ENCODE measurements around the gene EGLN3.

Gene EGLN3

DNA sequence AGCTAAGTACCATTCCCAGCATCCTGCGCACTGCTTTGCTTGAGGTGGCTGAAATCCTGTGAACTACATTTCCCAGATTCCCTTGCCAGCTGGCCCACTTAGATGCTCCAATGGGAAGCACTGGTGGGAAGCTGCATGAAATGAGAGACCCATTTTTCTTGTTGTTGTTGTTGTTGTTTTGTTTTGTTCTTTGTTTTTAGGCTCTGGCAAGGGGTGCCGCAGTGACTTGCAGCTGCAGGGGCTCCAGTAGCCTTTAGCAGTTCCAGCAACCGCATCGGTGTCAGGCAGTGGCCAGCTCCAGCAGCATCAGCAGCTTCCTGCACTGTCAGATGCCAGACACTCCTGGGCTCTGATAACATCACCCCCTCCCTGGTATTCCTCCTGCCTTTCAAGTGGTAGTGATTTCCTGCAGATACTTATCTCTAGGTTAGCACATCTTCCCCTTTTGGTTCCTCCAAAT, 8.8 kb upstream of the EGLN3 start:
- DNase-seq, result no peak

GRCh38 chr14:33958605-33959226, 7.8 kb upstream of the EGLN3 start:
- DNase-seq, result no peak

DNA sequence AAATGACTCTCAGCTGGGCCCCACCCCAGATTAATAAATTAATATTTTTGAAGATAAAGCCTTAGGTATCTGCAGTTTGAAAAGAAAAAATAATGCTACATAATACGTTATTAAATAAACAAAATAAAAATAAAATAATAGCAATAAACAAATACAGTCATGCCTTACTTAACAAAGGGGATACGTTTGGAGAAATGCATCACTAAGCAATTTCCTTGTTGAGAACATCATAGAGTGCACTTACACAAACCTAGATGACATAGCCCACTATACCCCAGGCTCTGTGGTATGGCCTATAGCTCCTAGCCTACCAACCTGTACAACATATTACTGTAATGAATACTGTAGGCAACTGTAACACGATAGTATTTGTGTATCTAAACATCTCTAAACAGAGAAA, 7.1 kb upstream of the EGLN3 start:
- no peak for DNase-seq

DNA sequence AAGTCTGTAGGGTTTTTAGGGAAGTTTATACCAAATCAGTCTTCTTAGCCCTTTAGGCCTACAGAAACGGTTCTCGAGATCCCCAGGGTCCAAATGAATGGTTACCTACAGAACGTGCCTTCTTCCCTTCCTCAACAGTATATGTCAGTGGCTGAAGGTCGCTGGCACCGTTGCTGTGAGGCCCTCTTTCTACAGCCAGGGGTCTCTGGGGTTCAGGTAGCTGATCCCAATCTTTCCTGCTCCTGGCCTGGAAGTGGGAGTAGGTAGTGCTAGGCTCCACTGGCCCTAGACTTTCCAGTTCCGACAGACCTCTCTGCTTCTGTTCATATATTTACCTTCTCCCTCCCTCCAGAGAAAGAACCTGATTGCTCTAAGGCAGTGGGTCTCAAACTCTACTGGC, 6.4 kb upstream of the EGLN3 start:
- DNase-seq, result no peak

DNA sequence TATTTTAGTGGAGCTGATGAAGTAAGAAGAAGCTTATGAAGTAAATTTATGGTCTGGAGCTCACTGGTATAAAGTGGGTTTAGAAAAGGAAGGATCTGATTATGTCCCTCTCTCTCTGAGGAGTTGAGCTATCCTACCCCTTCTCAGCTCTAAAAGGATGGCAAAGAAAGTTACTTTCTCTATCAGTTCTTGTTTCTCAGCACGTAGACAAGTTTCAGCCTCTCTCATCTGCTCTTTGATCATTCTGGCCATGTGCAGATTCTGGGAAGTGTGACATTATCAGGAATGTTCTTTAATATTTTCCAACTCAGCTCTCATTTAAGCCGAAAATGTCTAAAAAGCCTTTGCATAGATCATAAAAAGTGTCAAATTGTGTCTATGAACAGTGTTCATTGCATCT, 5.8 kb upstream of the EGLN3 start:
- DNase-seq, result no peak

DNA sequence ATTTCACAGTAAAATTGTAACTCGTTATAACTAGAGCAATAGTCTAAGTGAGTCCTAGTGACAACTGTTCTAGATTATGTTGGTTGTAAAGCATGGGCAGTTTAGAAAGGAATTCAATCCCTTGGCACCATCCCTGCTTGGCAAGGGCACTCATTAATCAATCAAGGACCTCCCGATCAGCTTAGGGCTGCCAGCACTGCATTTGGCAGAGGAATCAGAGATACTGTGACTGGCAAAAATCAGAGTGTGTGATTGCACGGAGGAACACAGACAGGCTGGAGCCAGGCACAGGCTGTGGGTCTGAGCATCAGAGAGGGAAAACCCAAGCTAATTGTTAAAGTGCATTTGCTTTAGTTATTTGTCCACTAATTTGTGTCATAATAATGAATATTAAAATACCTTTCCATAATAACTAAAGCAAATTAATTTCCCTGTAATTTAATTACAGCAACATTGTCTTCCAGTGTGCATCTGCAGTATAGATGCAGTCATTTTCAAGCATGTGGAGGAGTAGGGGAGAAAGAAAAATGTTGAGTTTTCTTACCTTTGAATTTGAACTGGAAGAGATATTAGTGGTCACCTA, 3.2 kb upstream of the EGLN3 start:
- no peak for DNase-seq

- no peak for DNase-seq
Observed at GRCh38 chr14:33952541-33952940, 1.7 kb upstream of the EGLN3 start.

DNA sequence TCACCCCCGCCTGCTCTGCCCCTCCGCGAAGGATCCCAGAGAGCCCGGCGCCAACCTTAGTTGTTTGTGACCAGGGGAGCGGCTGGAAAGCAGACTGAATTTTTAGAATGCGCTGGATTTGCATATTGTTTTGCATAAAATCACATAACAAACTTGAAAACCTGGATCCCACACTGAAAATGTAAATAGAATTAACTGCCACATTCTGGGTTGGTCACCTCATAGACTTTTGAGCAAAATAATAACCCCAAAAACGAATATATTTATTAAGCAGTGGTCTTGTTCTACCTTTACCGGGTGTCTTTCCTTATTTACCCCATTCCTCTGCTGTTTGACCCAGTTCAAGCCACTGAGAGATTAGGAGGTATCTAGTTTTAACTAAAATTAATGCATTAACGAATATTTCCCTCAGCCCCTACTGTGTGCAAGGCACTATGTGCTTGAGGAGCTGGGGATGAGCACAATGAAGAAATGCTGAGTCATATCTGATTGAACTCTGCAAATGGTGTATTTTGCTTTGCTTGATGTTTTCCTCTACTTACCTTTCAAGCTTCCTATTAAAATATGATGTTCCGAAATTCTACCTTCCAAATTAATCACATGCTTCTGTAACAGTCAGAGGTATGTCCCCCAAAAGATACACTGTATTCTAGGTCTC, 438 bp upstream of the EGLN3 start:
- no peak for DNase-seq

GRCh38 chr14:33949411-33949893, 1.4 kb downstream of the EGLN3 start:
- no peak for DNase-seq

DNA sequence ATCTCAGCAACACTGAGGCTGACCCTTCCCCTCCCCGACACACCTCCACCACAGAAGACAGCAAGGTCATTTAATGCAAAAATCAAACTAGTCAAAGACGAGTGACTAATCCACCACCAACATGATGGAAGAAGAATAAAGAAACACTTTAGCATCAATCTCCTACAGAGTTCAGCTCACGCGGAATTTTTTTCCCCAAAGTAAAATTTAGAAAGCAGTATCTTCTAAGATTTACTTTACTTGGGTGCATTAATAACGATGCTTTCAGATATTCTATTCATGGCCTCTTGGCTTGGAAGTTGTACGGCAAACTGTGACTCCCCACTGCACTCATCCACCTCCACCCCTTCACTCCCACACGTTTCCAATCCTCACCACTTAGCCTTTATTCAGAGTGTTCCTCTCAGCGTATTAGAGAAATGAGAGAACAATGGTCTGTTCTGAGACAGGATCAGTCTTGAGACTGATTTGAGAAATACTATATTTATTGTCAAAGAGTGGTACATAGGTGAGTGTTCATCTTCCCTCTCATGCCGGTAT, 1.9 kb downstream of the EGLN3 start:
- no peak for DNase-seq

- DNase-seq, result no peak
Observed at GRCh38 chr14:33948145-33948868, 2.6 kb downstream of the EGLN3 start.

DNA sequence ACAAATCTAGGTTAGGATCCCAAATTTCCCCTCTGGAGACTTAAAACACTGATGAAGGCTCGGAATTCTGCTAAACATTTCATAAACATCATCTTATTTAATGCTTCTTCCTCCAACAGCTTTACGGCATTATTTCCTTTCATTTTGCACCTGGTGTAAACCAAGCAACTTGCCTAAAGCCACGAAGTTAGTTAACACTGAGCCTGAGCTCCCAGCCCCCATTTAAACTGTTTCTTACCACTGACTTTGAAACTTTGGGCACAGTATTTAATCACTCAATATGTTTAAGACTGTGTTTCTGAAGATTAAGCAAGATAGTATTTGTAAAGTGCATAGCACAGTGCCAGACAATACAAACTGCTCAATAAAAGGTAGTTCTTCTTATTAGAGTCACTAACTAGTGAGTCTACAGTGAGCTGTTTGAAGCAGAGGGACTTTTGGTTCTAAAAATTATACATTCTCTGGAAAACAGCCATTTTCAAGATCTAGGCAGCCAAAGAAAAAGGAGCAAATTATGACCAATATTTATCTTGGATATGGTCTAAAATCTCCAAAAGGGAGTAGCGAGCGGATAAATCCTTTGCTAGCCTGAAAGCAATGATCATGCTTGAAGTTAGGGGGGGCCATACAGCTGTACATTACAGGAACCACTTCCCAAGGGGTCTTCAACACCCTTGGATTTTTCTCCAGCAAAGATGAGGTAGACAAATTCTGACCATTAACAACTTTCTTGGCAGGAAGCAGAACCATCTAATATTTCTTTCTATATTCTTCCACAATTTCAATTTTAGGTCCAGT, 4.0 kb downstream of the EGLN3 start:
- DNase-seq, result no peak

DNA sequence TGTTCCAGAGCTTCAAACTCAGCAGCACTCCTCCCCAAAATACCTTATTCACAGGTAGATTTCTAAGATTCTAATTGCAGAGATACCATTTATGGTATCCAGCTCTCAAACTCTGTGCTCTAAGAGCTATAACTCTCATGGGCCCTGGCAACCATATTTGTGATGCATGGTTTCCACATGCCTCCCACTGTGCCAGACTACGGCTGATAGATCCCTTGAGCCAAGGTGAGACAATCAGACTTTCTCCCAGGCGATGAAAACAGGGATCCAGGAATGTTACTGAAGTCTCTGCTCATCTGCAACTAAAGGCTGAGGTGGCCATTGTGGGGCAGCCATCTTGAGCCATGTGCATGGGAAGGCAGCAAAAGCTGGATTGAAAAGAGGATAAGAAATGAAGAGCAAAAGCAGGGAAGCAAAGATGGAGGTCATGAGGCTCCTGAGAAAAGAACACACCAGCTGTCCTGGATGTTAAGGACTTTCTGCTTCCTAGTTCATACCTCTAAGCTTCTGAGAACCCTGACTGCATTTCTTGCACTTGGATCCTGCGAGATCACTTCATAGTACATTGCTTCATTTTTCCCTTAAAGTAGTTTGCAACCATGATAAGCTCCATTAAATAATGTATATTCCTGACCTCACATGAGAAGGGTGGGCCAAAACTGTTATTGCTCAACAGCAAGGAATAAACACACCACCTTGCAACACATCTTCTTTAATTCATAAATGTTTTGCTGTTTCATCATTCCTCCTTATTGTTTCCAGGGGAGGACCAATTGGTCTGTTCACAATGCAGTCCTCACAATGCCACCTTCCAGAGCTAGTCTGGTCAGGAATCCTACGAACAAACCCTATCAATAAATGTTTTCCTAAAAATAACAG, 5.4 kb downstream of the EGLN3 start:
- DNase-seq, result no peak

GRCh38 chr14:33943096-33943883, 7.6 kb downstream of the EGLN3 start:
- DNase-seq, result no peak

- no peak for DNase-seq
Observed at GRCh38 chr14:33941718-33942117, 9.2 kb downstream of the EGLN3 start.

- DNase-seq, result no peak
Observed at GRCh38 chr14:33940561-33941011, 10.3 kb downstream of the EGLN3 start.

- DNase-seq, result no peak
Observed at GRCh38 chr14:33938131-33938949, 12.5 kb downstream of the EGLN3 start.

DNA sequence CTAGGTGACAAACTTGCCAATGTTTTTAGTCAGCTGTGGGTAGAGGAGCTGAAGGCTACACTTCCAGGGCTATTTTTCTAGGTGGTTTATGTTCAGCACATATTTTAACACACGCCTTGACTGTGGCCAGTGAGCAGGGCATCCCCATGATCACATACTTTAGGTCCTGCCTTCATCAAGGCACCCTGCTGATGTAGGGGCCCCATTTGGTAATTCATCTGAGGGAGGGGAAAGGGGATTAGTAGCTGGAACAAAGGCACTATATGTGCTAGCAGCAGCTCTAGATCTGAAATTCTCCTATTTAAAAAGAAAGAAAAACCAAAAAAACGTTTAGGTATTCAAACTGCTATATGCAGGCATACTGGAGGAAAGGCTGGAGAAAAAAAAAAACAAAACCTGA, 14.5 kb downstream of the EGLN3 start:
- DNase-seq, result no peak

GRCh38 chr14:33934938-33935337, 15.9 kb downstream of the EGLN3 start:
- no peak for DNase-seq
